Ammon's horn (tissue), 1 donor: Measurements from ENCODE around the gene FBLN5.
A peak's percentile ranks its signal among the peaks of the same experiment; 100 is the strongest.

Experiments
- DNase-seq: peaks from one replicate; pipeline ENCODE4 v3.0.0-alpha.2; 2016; ENCODE audit warnings: low spot score

FBLN5 gene

GRCh38 chr14:91947475-91948184 lies at the start of gene FBLN5:
Gene FBLN5 (minus strand): TSS chr14:91947694. CDS start chr14:91947229, 465 bp downstream.
- DNase-seq: no peak

- peak; percentile 62 for DNase-seq
Observed at GRCh38 chr14:91996948-91997371, 49.5 kb upstream of the FBLN5 start.

- peak; percentile 8 for DNase-seq
Observed at GRCh38 chr14:91987192-91987591, 39.7 kb upstream of the FBLN5 start.

- no peak for DNase-seq
Observed at GRCh38 chr14:91985521-91986255, 38.2 kb upstream of the FBLN5 start.

- no peak for DNase-seq
Observed at GRCh38 chr14:91985008-91985407, 37.5 kb upstream of the FBLN5 start.

GRCh38 chr14:91983588-91983987 lies 36.1 kb upstream of the FBLN5 start:
- DNase-seq: no peak

GRCh38 chr14:91980157-91980556 lies 32.7 kb upstream of the FBLN5 start:
- DNase-seq: no peak

GRCh38 chr14:91977884-91978283 lies 30.4 kb upstream of the FBLN5 start:
- no peak for DNase-seq

GRCh38 chr14:91975763-91976162 lies 28.3 kb upstream of the FBLN5 start:
- no peak for DNase-seq

GRCh38 chr14:91971188-91971778 lies 23.8 kb upstream of the FBLN5 start:
- no peak for DNase-seq

GRCh38 chr14:91968280-91968679 lies 20.8 kb upstream of the FBLN5 start:
- DNase-seq: no peak

GRCh38 chr14:91964724-91965123 lies 17.2 kb upstream of the FBLN5 start:
- peak; percentile 25 for DNase-seq

GRCh38 chr14:91964011-91964410 lies 16.5 kb upstream of the FBLN5 start:
- DNase-seq: no peak

GRCh38 chr14:91963465-91963864 lies 16.0 kb upstream of the FBLN5 start:
- DNase-seq: no peak

- no peak for DNase-seq
Observed at GRCh38 chr14:91961297-91962220, 14.1 kb upstream of the FBLN5 start.

- DNase-seq: no peak
Observed at GRCh38 chr14:91957876-91958313, 10.4 kb upstream of the FBLN5 start.

- no peak for DNase-seq
Observed at GRCh38 chr14:91956616-91957015, 9.1 kb upstream of the FBLN5 start.

GRCh38 chr14:91955168-91955567 lies 7.7 kb upstream of the FBLN5 start:
- DNase-seq: no peak

GRCh38 chr14:91953170-91953985 lies 5.9 kb upstream of the FBLN5 start:
- DNase-seq: no peak

- DNase-seq: no peak
Observed at GRCh38 chr14:91946622-91947474, 646 bp downstream of the FBLN5 start.
